K562 (cell line): ENCODE data around the gene SMIM3. TPM values are rescaled to one million over a fixed set of nuclear protein-coding genes. Genes with fewer than 3 reads are reported as not detected.

Experiments used
- ATAC-seq: fragments of 200-7000 bp; cut with Tn5 transposase; 3 replicates; pipeline ENCODE4 v1.9.1; 2020; ENCODE audit warnings: moderate library complexity
- BruUV-seq: library from RNA; stranded (reverse); fragments of 400-500 nt; replicated peaks from 2 replicates; lab custom pipeline; 2021; lab: Mats Ljungman, UMichigan
- CTCF ChIA-PET: fragments of 300-600 bp; formaldehyde crosslinking; extraction: SDS; loops from one replicate; lab custom pipeline; 2021; ENCODE audit warnings: low intra/inter-chr PET ratio; lab: Yijun Ruan, JAX
- POLR2A ChIA-PET: fragments of 300-600, 350-650 bp; sonication (Branson Sonifier 250); formaldehyde crosslinking; extraction: SDS; loops from one replicate; lab custom pipeline; 2021; ENCODE audit warnings: antibody characterized with exemption, inconsistent platforms; lab: Yijun Ruan, JAX
- DNase-seq, 4 experiments: peaks; one replicate each; pipeline versions ENCODE4 v3.0.0 to v3.0.0-alpha.2; 2011 to 2018; ENCODE audit warnings: low spot score in 3 of 4, mixed read lengths in 3 of 4; ENCODE audit errors: extremely low read depth in 1 of 4
- FAIRE-seq: peaks from 2 replicates; lab custom pipeline; 2011; peaks lifted over from hg19 to GRCh38; lab: Jason Lieb, UNC
- H2AFZ ChIP-seq: 2 replicates; pipeline ENCODE4 v1.6.0; 2011; ENCODE audit warnings: low read depth, low read length, control low read depth, inconsistent platforms
- H3K27ac ChIP-seq: fragments of 200-600 bp; 3 replicates; pipeline ENCODE4 v1.8.0; 2011; ENCODE audit warnings: low read depth, mild to moderate bottlenecking, control low read depth, inconsistent platforms, low read length, moderate library complexity, mixed read lengths; ENCODE audit errors: extremely low read depth
- H3K27me3 ChIP-seq, 2 experiments: fragments of 300-600 bp in 1 of 2; 2 replicates in 1 of 2; 3 replicates in 1 of 2; pipeline versions ENCODE4 v1.6.0 to v1.8.0; 2011; ENCODE audit warnings: inconsistent platforms in 2 of 2, low read length in 2 of 2, mild to moderate bottlenecking in 1 of 2, mixed read lengths in 1 of 2, moderate library complexity in 1 of 2; ENCODE audit not compliant: control insufficient read depth in 2 of 2, insufficient read depth in 2 of 2
- H3K36me3 ChIP-seq: fragments of 300-600 bp; 3 replicates; pipeline ENCODE4 v1.8.0; 2011; ENCODE audit warnings: mild to moderate bottlenecking, low read length, inconsistent platforms; ENCODE audit not compliant: control insufficient read depth, insufficient read depth
- H3K4me1 ChIP-seq, 2 experiments: fragments of 200-600 bp in 1 of 2; replicated peaks in 1 of 2; 2 replicates in 1 of 2; 3 replicates in 1 of 2; pipeline versions ENCODE4 v1.5.1 to v1.8.0; 2011; ENCODE audit warnings: inconsistent platforms in 2 of 2, low read length in 2 of 2, mild to moderate bottlenecking in 1 of 2, mixed read lengths in 1 of 2, moderate library complexity in 1 of 2; ENCODE audit not compliant: control insufficient read depth in 2 of 2, insufficient read depth in 2 of 2
- H3K4me2 ChIP-seq: 2 replicates; pipeline ENCODE4 v1.6.1; 2011; ENCODE audit warnings: low read length, control low read depth, inconsistent platforms, mixed read lengths; ENCODE audit not compliant: insufficient read depth
- H3K4me3 ChIP-seq: fragments of 200-600 bp; sonication (generic), shearing (Covaris generic); 2 replicates; pipeline ENCODE4 v1.5.1; 2016; ENCODE audit warnings: control low read depth, inconsistent platforms
- H3K79me2 ChIP-seq: fragments of 200-600 bp; 3 replicates; pipeline ENCODE4 v1.8.0; 2011; ENCODE audit warnings: low read length, inconsistent platforms; ENCODE audit not compliant: control insufficient read depth, insufficient read depth
- H3K9ac ChIP-seq, 2 experiments: 2 replicates each; pipeline versions ENCODE4 v1.6.0 to v1.6.1; 2011; ENCODE audit warnings: low read depth in 2 of 2, low read length in 2 of 2, control low read depth in 1 of 2, inconsistent platforms in 1 of 2, mild to moderate bottlenecking in 1 of 2, mixed read lengths in 1 of 2; ENCODE audit not compliant: insufficient read depth in 1 of 2
- H3K9me1 ChIP-seq: one replicate; pipeline ENCODE4 v1.6.0; 2011; ENCODE audit warnings: inconsistent platforms, mild to moderate bottlenecking, low read length, moderate library complexity; ENCODE audit not compliant: control insufficient read depth, insufficient read depth
- H3K9me3 ChIP-seq: replicated peaks from 2 replicates; pipeline ENCODE4 v1.5.1; 2011; ENCODE audit warnings: low read depth, low read length, inconsistent platforms; ENCODE audit not compliant: control insufficient read depth, insufficient read depth
- H4K20me1 ChIP-seq: replicated peaks from 2 replicates; pipeline ENCODE4 v1.6.1; 2011; ENCODE audit warnings: low read length, inconsistent platforms, mixed read lengths; ENCODE audit not compliant: control insufficient read depth, insufficient read depth
- ARID1B ChIP-seq: fragments of 450-650 bp; IDR thresholded peaks from 2 replicates; pipeline ENCODE4 v1.6.1; 2016; ENCODE audit warnings: antibody characterized with exemption, mild to moderate bottlenecking, inconsistent platforms
- ATF6 ChIP-seq: sonication (generic); formaldehyde crosslinking; IDR thresholded peaks from 2 replicates; pipeline ENCODE4 v1.4.0; 2020; ENCODE audit warnings: mild to moderate bottlenecking, missing genetic modification reagents
- BRD4 ChIP-seq: fragments of 200-600 bp; sonication (generic); IDR thresholded peaks from 2 replicates; pipeline ENCODE4 v1.6.1; 2017; ENCODE audit warnings: inconsistent platforms
- CCAR2 ChIP-seq: fragments of 200-400 bp; formaldehyde crosslinking; IDR thresholded peaks from 2 replicates; pipeline ENCODE4 v1.6.1; 2017; ENCODE audit warnings: mild to moderate bottlenecking, low read depth, low read length
- DPF2 ChIP-seq: fragments of 450-650 bp; IDR thresholded peaks from 2 replicates; pipeline ENCODE4 v1.6.1; 2016
- MCM5 ChIP-seq: fragments of 450-650 bp; IDR thresholded peaks from 2 replicates; pipeline ENCODE4 v1.6.1; 2016; ENCODE audit warnings: low read depth
- OTX1 ChIP-seq: fragments of 450-650 bp; formaldehyde crosslinking; IDR thresholded peaks from 2 replicates; pipeline ENCODE4 v1.4.0; 2022; ENCODE audit warnings: mild to moderate bottlenecking
- RAD51 ChIP-seq: fragments of 450-650 bp; IDR thresholded peaks from 2 replicates; pipeline ENCODE4 v1.7.1; 2016; ENCODE audit warnings: low read depth, mild to moderate bottlenecking, borderline replicate concordance
- RBM15 ChIP-seq: fragments of 200-400 bp; formaldehyde crosslinking; IDR thresholded peaks from 2 replicates; pipeline ENCODE4 v1.6.1; 2018; ENCODE audit warnings: mild to moderate bottlenecking, low read length, moderate library complexity; ENCODE audit not compliant: insufficient read depth
- TCF15 ChIP-seq: fragments of 250-450 bp; sonication (Bioruptor Pico); IDR thresholded peaks from 2 replicates; pipeline ENCODE4 v1.8.0; 2022; ENCODE audit warnings: moderate library complexity, mild to moderate bottlenecking, inconsistent platforms
- ZBTB7A ChIP-seq: IDR thresholded peaks from 2 replicates; pipeline ENCODE4 v1.6.1; 2011; ENCODE audit warnings: low read depth, mild to moderate bottlenecking, low read length, moderate library complexity, borderline replicate concordance; ENCODE audit not compliant: control insufficient read depth
- ZKSCAN3 ChIP-seq: fragments of 250-450 bp; sonication (Bioruptor Pico); IDR thresholded peaks from 2 replicates; pipeline ENCODE4 v1.4.0; 2020
- ZNF41 ChIP-seq: fragments of 250-450 bp; sonication (Bioruptor Pico); conservative IDR thresholded peaks from 2 replicates; pipeline ENCODE4 v1.4.0; 2020; ENCODE audit warnings: mild to moderate bottlenecking
- ZNF551 ChIP-seq: fragments of 250-450 bp; sonication (Bioruptor Pico); IDR thresholded peaks from 2 replicates; pipeline ENCODE4 v1.5.0; 2021; ENCODE audit warnings: mild to moderate bottlenecking, moderate library complexity
- ZZZ3 ChIP-seq: fragments of 450-650 bp; IDR thresholded peaks from 2 replicates; pipeline ENCODE4 v1.6.1; 2016; ENCODE audit warnings: antibody characterized with exemption, mild to moderate bottlenecking, moderate library complexity
- WGBS: fragments of 100-300 bp; shearing (Covaris generic); methylation state at CpG from one replicate; pipeline ENCODE4 v1.1.6; 2016; ENCODE audit warnings: low coverage, mixed read lengths; ENCODE audit not compliant: insufficient coverage; ENCODE audit errors: missing lambda C conversion rate; 5-methylcytosine and 5-hydroxymethylcytosine counted together
- in situ Hi-C: fragments of 300-500 bp; cut with MboI; formaldehyde crosslinking; loops from 4 replicates; pipeline ENCODE4 v1.15.0; 2018; ENCODE audit warnings: inconsistent platforms, mixed read lengths
- intact Hi-C: fragments of 100-400 bp; cut with micrococcal nuclease; formaldehyde crosslinking; loops from 2 replicates; pipeline ENCODE4 v1.14.2; 2022
- polyA plus RNA-seq, 8 experiments: library from polyadenylated mRNA; depleted of rRNA in 4 of 8; stranded (reverse) in 5 of 8; unstranded in 3 of 8; fragments of >200 nt; fragmentation: Nextera tagmentation in 2 of 8; fragmentation: Illumina TruSeq in 1 of 8; extraction: Ambion mirVana in 2 of 8; extraction: Trizol in 1 of 8; gene quantifications; 2 replicates each; pipeline versions ENCODE4 v1.2.1 to v1.2.3, GENCODE V29; 2011 to 2014; ENCODE audit warnings: inconsistent platforms in 1 of 8, missing spikeins in 1 of 8
- total RNA-seq, 7 experiments: library from RNA; depleted of rRNA in 6 of 7; stranded (reverse); fragments of >200 nt in 6 of 7; fragmentation: Illumina TruSeq in 2 of 7; extraction: Trizol in 2 of 7; gene quantifications; 2 replicates each; pipeline versions ENCODE4 v1.2.1 to v1.2.3, GENCODE V29; 2011 to 2021; ENCODE audit warnings: low replicate concordance in 1 of 7
- TF ChIP-seq, protein P1 (sequence below): sonication (generic); formaldehyde crosslinking; IDR thresholded peaks from 2 replicates; pipeline ENCODE4 v1.8.0; 2022; ENCODE audit warnings: missing genetic modification reagents, mild to moderate bottlenecking, borderline replicate concordance
- TF ChIP-seq, protein P2 (sequence below), 3 experiments: IDR thresholded peaks in 2 of 3; conservative IDR thresholded peaks in 1 of 3; 2 replicates each; pipeline ENCODE4 v1.5.1; 2011 to 2012; ENCODE audit warnings: low read length in 3 of 3, mild to moderate bottlenecking in 3 of 3, control low read depth in 2 of 3, improper control_type of control experiment in 1 of 3, inconsistent platforms in 1 of 3, low read depth in 1 of 3, mixed read lengths in 1 of 3, moderate library complexity in 1 of 3; ENCODE audit not compliant: insufficient read depth in 2 of 3

SMIM3 gene
- total and polyA plus RNA-seq, 9 of the 15 experiments (the other 6 are each of a cell fraction or from before 2014, with no cell fraction given) = 4.1 to 27.7 (median 13.6) TPM

- no TSS peak for BruUV-seq
- no peak for TF ChIP-seq RBM15
- no peak for TF ChIP-seq OTX1
- no peak for TF ChIP-seq ZNF41
- no peak for TF ChIP-seq ZZZ3
- TF ChIP-seq CCAR2 = no peak
- peak; percentile 37; the same call in 1 of the 2 replicates for TF ChIP-seq ARID1B
- TF ChIP-seq ATF6 (CRISPR knock-in tag) = no peak
- TF ChIP-seq ZNF551 (CRISPR knock-in tag) = no peak
- TF ChIP-seq, protein P1, sequence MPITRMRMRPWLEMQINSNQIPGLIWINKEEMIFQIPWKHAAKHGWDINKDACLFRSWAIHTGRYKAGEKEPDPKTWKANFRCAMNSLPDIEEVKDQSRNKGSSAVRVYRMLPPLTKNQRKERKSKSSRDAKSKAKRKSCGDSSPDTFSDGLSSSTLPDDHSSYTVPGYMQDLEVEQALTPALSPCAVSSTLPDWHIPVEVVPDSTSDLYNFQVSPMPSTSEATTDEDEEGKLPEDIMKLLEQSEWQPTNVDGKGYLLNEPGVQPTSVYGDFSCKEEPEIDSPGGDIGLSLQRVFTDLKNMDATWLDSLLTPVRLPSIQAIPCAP (CRISPR knock-in tag) = no peak
- TF ChIP-seq MCM5 = no peak
- peak; percentile 52; the same call in 1 of the 2 replicates for TF ChIP-seq DPF2
- TF ChIP-seq BRD4 = no peak
- no peak for TF ChIP-seq RAD51
- no peak for TF ChIP-seq ZKSCAN3
- no peak for TF ChIP-seq TCF15
- TF ChIP-seq ZBTB7A = no peak
- TF ChIP-seq, protein P2, sequence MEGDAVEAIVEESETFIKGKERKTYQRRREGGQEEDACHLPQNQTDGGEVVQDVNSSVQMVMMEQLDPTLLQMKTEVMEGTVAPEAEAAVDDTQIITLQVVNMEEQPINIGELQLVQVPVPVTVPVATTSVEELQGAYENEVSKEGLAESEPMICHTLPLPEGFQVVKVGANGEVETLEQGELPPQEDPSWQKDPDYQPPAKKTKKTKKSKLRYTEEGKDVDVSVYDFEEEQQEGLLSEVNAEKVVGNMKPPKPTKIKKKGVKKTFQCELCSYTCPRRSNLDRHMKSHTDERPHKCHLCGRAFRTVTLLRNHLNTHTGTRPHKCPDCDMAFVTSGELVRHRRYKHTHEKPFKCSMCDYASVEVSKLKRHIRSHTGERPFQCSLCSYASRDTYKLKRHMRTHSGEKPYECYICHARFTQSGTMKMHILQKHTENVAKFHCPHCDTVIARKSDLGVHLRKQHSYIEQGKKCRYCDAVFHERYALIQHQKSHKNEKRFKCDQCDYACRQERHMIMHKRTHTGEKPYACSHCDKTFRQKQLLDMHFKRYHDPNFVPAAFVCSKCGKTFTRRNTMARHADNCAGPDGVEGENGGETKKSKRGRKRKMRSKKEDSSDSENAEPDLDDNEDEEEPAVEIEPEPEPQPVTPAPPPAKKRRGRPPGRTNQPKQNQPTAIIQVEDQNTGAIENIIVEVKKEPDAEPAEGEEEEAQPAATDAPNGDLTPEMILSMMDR (IDR thresholded peaks at IDR 0.05 in 2 of 3, conservative IDR thresholded peaks at IDR 0.05 in 1 of 3; ENCODE audit: insufficient read depth in 2 of 3, low read depth in 1 of 3, low read length in 3 of 3) = no peak
Observed at GRCh38 chr5:150757087-150757649, 21.4 kb upstream of the SMIM3 start.

More at GRCh38 chr5:150757087-150757649, 21.4 kb upstream of the SMIM3 start:
- intact Hi-C loops (loop anchor here (5.0 kb wide), 1 partner anchor 55 kb away; the partner anchor contains the start of gene RBM22), in situ Hi-C loops (no loop called here)
- Histone ChIP-seq H3K4me3 (peak overlapping the region; percentile 49), H3K79me2 (peaks cover 53% of the 10 kb centered on the region), H3K9me3 (peaks cover 3% of the 10 kb centered on the region; the same call in 1 of the 2 replicates), H2AFZ (no peak overlapping the region), H3K4me1 (peaks cover 4 to 10% of the 10 kb centered on the region in 2 experiments; a peak in 4 of 5 replicates), H3K4me2 (peak overlapping the region; percentile 81), H3K27ac (peak overlapping the region; percentile 99), H3K9ac (peak overlapping the region; percentile 75 to 94; a peak in 3 of 4 replicates), H4K20me1 (no peaks in the 10 kb centered on the region), H3K9me1 (no peaks in the 10 kb centered on the region), H3K36me3 (peaks cover 43% of the 10 kb centered on the region), H3K27me3 (no peaks in the 10 kb centered on the region)
- peak; percentile 7 for ATAC-seq
- FAIRE-seq = no peak
- ChIA-PET POLR2A (interaction anchor here (0.6 to 1.6 kb wide), 4 partner anchors 30 to 837 kb away, joined by 3 to 5 read pairs (median 4); partner anchors contain the start of gene RBM22), CTCF (no interaction called here)
- peak in 1 of 4 experiments; percentile 34 for DNase-seq
- 50% methylated on average over 1 of the region's 1 CpG for WGBS
